Activated CD4-positive, alpha-beta memory T cell treated with anti-CD3 and anti-CD28 coated beads for 36 hours (primary cell): ENCODE data around the gene TRIM22. TPM values are rescaled to one million over a fixed set of nuclear protein-coding genes. Genes with fewer than 3 reads are reported as not detected.
"Not testable (repeated sequence)": the region's sequence is repeated elsewhere in the genome, so short reads cannot be mapped to it uniquely, and the experiment has no call there.

Source experiments
- CTCF ChIA-PET: fragments of 350-600 bp; sonication (Branson Sonifier 250); formaldehyde crosslinking; loops from one replicate; lab custom pipeline; 2021; ENCODE audit warnings: antibody characterized with exemption, inconsistent platforms; lab: Charles Lee
- POLR2A ChIA-PET: fragments of 350-600 bp; sonication (Branson Sonifier 250); formaldehyde crosslinking; loops from one replicate; lab custom pipeline; 2021; ENCODE audit warnings: antibody characterized with exemption; lab: Charles Lee
- DNase-seq: peaks from one replicate; pipeline ENCODE4 v3.0.0-alpha.2; 2020
- H3K27ac Mint-ChIP-seq: one replicate; pipeline ENCODE4 v1.8.0; 2021; ENCODE audit warnings: mixed read lengths
- H3K27me3 Mint-ChIP-seq: one replicate; pipeline ENCODE4 v1.8.0; 2021; ENCODE audit warnings: mixed read lengths
- H3K36me3 Mint-ChIP-seq: one replicate; pipeline ENCODE4 v1.8.0; 2021; ENCODE audit warnings: mixed read lengths
- H3K4me1 Mint-ChIP-seq: one replicate; pipeline ENCODE4 v1.8.0; 2021; ENCODE audit warnings: low read depth, mixed read lengths
- H3K4me3 Mint-ChIP-seq: one replicate; pipeline ENCODE4 v1.8.0; 2021; ENCODE audit warnings: mild to moderate bottlenecking, mixed read lengths
- H3K9me3 Mint-ChIP-seq: one replicate; pipeline ENCODE4 v1.8.0; 2021; ENCODE audit warnings: mixed read lengths
- intact Hi-C: fragments of 100-400 bp; cut with micrococcal nuclease; formaldehyde crosslinking; loops from one replicate; pipeline ENCODE4 v1.15.1; 2023
- total RNA-seq, 2 experiments: library from RNA; stranded (reverse); gene quantifications; one replicate each; pipeline ENCODE4 v1.2.3, GENCODE V29; 2021

The TRIM22 gene
- total RNA-seq, 2 experiments from 2014 or later = 98.5 to 104 TPM

DNA sequence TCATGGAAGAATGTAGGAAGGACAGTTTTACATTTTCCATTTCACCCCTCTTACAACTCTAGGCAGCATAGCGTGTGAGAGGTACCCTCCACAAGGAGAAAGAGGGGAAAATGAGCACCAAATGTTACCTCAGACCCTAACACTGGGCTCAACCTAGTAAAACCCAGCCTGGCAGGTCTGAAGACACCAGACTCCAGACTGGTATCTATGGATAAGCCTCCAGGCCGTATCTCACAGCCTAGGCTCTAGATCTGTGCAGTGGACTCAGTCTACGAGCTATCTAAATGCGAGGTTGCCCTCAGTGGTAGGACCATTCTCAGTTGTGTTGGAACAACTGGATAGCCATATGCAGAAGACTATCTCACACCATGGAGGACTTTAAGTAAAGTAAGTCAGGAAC, 15.2 kb upstream of the TRIM22 start:
- no peaks in the 10 kb centered on the region for H3K9me3 Mint-ChIP-seq
- ChIA-PET CTCF (interaction anchor here (1.6 kb wide), 1 partner anchor 10 kb away, joined by 6 read pairs; the partner anchor contains the start of gene TRIM5), POLR2A (no interaction called here)
- peaks cover 35% of the 10 kb centered on the region for H3K36me3 Mint-ChIP-seq
- intact Hi-C loops = no loop called here
- no peak overlapping the region for H3K27ac Mint-ChIP-seq
- no peak overlapping the region for H3K4me3 Mint-ChIP-seq
- DNase-seq = no peak
- H3K27me3 Mint-ChIP-seq = no peaks in the 10 kb centered on the region
- peaks cover 17% of the 10 kb centered on the region for H3K4me1 Mint-ChIP-seq

DNA sequence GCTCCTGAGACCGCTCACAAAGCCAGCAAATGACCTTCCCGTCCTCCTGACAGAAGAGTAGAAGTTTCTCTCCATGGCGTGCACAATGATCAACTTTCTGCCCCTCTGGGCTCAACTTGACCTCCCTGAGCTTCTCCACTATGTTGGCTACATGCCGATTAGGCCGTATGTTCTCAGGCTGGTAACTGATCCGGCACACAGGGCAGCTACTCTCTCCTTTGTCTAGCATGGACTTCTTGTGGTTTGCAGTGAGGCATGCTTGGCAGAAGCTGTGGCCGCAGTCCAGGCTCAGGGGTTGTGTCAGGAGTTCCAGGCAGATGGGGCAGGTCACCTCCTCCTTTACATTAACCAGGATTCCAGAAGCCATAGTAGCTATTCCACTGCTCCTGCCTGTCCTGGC, 9.8 kb upstream of the TRIM22 start:
- CTCF ChIA-PET = no interaction called here
- peaks cover 16% of the 10 kb centered on the region for H3K4me1 Mint-ChIP-seq
- no peak for DNase-seq
- POLR2A ChIA-PET = no interaction called here
- H3K4me3 Mint-ChIP-seq = no peak overlapping the region
- H3K36me3 Mint-ChIP-seq = peaks cover 32% of the 10 kb centered on the region
- intact Hi-C loops = loop anchor here (10.0 kb wide), 2 partner anchors 555 to 1995 kb away; partner anchors contain the start of genes CNGA4, CYB5R2 and FHIP1B
- no peaks in the 10 kb centered on the region for H3K27me3 Mint-ChIP-seq
- H3K27ac Mint-ChIP-seq = no peak overlapping the region
- H3K9me3 Mint-ChIP-seq = peaks cover 3% of the 10 kb centered on the region

DNA sequence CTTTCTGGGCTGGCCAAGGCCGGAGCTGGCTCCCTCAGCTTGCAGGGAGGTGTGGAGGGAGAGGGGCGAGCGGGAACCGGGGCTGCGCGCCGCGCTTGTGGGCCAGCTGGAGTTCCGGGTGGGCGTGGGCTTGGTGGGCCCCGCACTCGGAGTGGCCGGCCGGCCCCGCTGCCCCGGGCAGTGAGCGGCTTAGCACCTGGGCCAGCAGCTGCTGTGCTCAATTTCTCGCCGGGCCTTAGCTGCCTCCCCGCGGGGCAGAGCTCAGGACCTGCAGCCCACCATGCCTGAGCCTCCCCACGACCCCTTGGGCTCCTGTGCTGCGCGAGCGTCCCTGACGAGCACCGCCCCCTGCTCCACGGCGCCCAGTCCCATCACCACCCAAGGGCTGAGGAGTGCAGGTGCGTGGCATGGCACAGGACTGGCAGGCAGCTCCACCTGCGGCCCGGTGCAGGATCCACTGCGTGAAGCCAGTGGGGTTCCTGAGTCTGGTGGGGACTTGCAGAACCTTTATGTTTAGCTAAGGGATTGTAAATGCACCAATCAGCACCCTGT, 6.6 kb upstream of the TRIM22 start:
- H3K4me1 Mint-ChIP-seq = peaks cover 26% of the 10 kb centered on the region
- H3K9me3 Mint-ChIP-seq, H3K27me3 Mint-ChIP-seq, H3K4me3 Mint-ChIP-seq, DNase-seq, H3K27ac Mint-ChIP-seq: not testable (repeated sequence)
- ChIA-PET POLR2A (interaction anchor here (1.0 kb wide), 1 partner anchor 24 kb away, joined by 3 read pairs; no protein-coding TSS in a partner anchor), CTCF (interaction anchor here (0.7 to 3.1 kb wide), 2 partner anchors 29 to 918 kb away, joined by 5 to 14 read pairs; no protein-coding TSS in a partner anchor)
- intact Hi-C loops = loop anchor here (10.0 kb wide), 2 partner anchors 552 to 1992 kb away; partner anchors contain the start of genes CNGA4, CYB5R2 and FHIP1B
- H3K36me3 Mint-ChIP-seq = peaks cover 21% of the 10 kb centered on the region

DNA sequence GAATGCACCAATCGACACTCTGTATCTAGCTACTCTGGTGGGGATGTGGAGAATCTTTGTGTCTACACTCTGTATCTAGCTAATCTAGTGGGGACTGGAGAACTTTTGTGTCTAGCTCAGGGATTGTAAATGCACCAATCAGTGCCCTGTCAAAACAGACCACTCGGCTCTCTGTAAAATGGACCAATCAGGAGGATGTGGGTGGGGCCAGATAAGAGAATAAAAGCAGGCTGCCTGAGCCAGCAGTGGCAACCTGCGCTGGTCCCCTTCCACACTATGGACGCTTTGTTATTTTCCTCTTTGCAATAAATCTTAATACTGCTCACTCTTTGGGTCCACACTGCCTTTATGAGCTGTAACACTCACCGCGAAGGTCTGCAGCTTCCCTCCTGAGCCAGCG, 6.0 kb upstream of the TRIM22 start:
- ChIA-PET CTCF (interaction anchor here (0.7 to 3.1 kb wide), 11 partner anchors 14 to 917 kb away, joined by 3 to 14 read pairs (median 5); no protein-coding TSS in a partner anchor), POLR2A (interaction anchor here (1.0 kb wide), 1 partner anchor 25 kb away, joined by 3 read pairs; no protein-coding TSS in a partner anchor)
- H3K4me3 Mint-ChIP-seq = peak overlapping the region; percentile 92
- intact Hi-C loops = loop anchor here (1.0 to 10.0 kb wide), 5 partner anchors 21 to 1991 kb away; partner anchors contain the start of genes CNGA4, CYB5R2, FHIP1B and OR52N2
- H3K9me3 Mint-ChIP-seq, H3K27me3 Mint-ChIP-seq: not testable (repeated sequence)
- peaks cover 15% of the 10 kb centered on the region for H3K36me3 Mint-ChIP-seq
- H3K27ac Mint-ChIP-seq = peak overlapping the region; percentile 97
- DNase-seq = peak; percentile 68
- H3K4me1 Mint-ChIP-seq = peaks cover 28% of the 10 kb centered on the region

DNA sequence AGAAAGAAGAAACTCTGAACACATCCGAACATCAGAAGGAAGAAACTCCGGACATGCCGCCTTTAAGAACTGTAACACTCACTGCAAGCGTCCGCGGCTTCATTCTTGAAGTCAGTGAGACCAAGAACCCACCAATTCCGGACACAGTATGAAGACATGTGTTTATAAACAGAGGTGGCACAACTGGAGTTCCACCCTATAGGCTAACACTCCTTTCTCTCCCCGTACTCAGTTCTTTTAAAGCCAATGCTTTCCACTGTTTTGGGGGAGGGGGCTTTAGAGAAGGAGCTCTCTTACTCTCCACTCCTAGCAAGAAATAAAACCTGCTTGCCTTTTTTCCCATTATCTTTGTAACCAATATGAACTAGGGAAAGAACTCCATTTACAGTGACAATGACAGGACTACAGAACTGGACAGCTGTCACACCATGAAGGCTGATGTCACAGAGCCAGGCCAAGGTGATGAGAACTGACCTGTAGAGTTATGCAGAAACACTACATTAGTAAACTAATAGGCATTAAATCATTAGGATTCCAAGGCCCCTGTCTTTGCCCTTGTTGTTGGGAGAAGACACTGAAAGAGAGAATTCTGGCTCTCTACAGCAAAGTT, 5.4 kb upstream of the TRIM22 start:
- intact Hi-C loops = loop anchor here (1.0 to 10.0 kb wide), 5 partner anchors 21 to 1991 kb away; partner anchors contain the start of genes CNGA4, CYB5R2, FHIP1B and OR52N2
- H3K27me3 Mint-ChIP-seq = no peaks in the 10 kb centered on the region
- H3K36me3 Mint-ChIP-seq = peaks cover 11% of the 10 kb centered on the region
- ChIA-PET POLR2A (interaction anchor here (1.0 to 1.6 kb wide), 2 partner anchors 25 to 125 kb away, joined by 3 to 4 read pairs; partner anchors contain the start of gene OR52N2), CTCF (interaction anchor here (0.6 to 3.1 kb wide), 19 partner anchors 9 to 677 kb away, joined by 3 to 14 read pairs (median 4); no protein-coding TSS in a partner anchor)
- H3K4me1 Mint-ChIP-seq = peaks cover 29% of the 10 kb centered on the region
- H3K4me3 Mint-ChIP-seq = peak overlapping the region; percentile 92
- H3K27ac Mint-ChIP-seq = peak overlapping the region; percentile 97
- DNase-seq = no peak
- H3K9me3 Mint-ChIP-seq = peaks cover 3% of the 10 kb centered on the region

DNA sequence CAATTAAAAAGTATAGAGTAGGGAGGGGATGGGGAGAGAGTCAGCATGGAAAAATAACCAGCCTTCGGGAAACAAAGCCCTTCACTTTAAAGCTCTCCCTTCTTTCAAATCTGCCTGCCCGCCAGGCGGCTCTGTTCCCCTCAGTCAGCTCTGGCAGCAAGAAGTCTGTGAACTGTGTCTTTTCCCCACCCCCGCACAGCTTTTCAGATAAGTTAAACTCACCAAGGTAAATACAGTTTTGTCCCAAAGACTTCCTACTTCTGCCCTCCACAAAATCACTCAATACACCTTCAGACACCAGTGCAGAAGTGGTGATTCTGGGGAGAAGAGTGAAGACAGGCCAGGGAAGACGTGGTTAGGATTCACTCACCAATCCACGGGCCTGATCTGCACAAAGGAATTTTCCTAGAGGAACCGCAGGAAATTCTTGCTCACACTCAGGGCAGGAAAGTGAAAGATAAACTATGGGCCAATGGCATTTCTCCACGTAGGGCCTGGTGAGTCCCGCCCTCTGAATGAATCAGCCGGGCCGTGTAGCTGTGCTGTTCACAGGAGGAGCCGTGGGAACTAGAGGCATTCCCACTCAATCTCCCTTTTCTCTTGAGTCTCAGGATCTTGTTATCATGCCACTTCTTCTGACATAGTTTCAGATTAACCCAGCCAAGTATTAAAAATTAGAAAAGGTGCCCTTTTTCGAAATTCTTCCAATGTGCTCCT, 4.8 kb upstream of the TRIM22 start, which contains the start of gene TRIM5:
Gene TRIM5 (minus strand): TSS at position 429 of the 717 bp plus-strand sequence. CDS start 4,897 bp downstream, outside the sequence.
- H3K4me1 Mint-ChIP-seq = peaks cover 35% of the 10 kb centered on the region
- H3K27ac Mint-ChIP-seq = peak within 1 kb of the TSS; percentile 97

DNA sequence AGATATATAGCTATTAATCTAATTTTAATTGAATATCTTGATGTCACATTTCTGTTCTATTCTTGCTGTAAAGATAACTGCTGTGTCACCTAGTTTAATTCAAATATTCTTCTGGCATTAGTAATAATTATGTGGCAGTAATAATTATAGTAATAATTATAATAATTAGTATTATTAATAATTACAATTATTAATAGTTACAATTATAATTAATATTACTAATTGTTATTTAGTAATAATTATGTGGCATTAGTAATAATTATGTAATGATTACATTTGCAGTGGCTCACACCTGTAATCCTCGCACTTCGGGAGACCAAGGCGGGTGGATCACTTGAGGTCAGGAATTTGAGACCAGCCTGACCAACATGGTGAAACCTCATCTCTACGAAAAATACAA, 3.2 kb upstream of the TRIM22 start:
- ChIA-PET CTCF (no interaction called here), POLR2A (no interaction called here)
- peaks cover 33% of the 10 kb centered on the region for H3K4me1 Mint-ChIP-seq
- intact Hi-C loops = loop anchor here (5.0 to 10.0 kb wide), 4 partner anchors 548 to 1988 kb away; partner anchors contain the start of genes CNGA4, CYB5R2, FHIP1B and TRIM68
- H3K4me3 Mint-ChIP-seq = no peak overlapping the region
- H3K27me3 Mint-ChIP-seq = no peaks in the 10 kb centered on the region
- no peak for DNase-seq
- peaks cover 7% of the 10 kb centered on the region for H3K36me3 Mint-ChIP-seq
- H3K9me3 Mint-ChIP-seq = peaks cover 3% of the 10 kb centered on the region
- H3K27ac Mint-ChIP-seq = no peak overlapping the region

More for the DNA sequence above, 4.8 kb upstream of the TRIM22 start, which contains the start of gene TRIM5:
- Mint-ChIP-seq H3K9me3 (peaks cover 3% of the 10 kb centered on the region), H3K27me3 (no peaks in the 10 kb centered on the region), H3K4me3 (peak within 1 kb of the TSS; percentile 92), H3K36me3 (peaks cover 7% of the 10 kb centered on the region)
- intact Hi-C loops = loop anchor here (1.0 to 10.0 kb wide), 10 partner anchors 20 to 1990 kb away; partner anchors contain the start of genes CNGA4, CYB5R2, FHIP1B and OR52N2
- CTCF ChIA-PET = interaction anchor here (0.6 to 3.1 kb wide), 19 partner anchors 10 to 676 kb away, joined by 3 to 14 read pairs (median 4); no protein-coding TSS in a partner anchor
- POLR2A ChIA-PET = interaction anchor here (0.9 to 1.6 kb wide), 2 partner anchors 10 to 124 kb away, joined by 4 read pairs; partner anchors contain the start of gene OR52N2
- DNase-seq = peak; percentile 89

DNA sequence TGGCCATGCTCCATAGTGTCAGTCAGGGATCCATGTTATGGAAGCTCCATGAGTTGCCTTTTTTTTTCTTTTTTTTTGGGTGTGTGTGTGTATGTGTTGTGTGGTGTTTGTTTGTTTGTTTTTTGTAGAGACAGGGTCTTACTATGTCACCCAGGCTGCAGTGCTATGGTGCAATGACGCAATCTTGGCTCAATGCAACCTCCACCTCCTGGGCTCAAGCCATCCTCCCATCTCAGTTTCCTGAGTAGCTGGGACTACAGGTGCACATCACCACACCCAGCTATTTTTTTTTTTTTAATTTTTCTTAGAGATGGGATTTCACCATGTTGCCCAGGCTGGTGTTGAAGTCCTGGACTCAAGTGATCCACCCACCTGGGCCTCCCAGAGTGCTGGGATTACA, 1.1 kb upstream of the TRIM22 start:
- H3K4me1 Mint-ChIP-seq = peaks cover 37% of the 10 kb centered on the region
- no peaks in the 10 kb centered on the region for H3K27me3 Mint-ChIP-seq
- DNase-seq = no peak
- CTCF ChIA-PET = interaction anchor here (0.8 kb wide), 1 partner anchor 202 kb away, joined by 3 read pairs; no protein-coding TSS in a partner anchor
- peak overlapping the region; percentile 1 for H3K4me3 Mint-ChIP-seq
- H3K9me3 Mint-ChIP-seq = peaks cover 2% of the 10 kb centered on the region
- peaks cover 8% of the 10 kb centered on the region for H3K36me3 Mint-ChIP-seq
- intact Hi-C loops = loop anchor here (5.0 to 10.0 kb wide), 4 partner anchors 546 to 1986 kb away; partner anchors contain the start of genes CNGA4, CYB5R2, FHIP1B and TRIM68
- POLR2A ChIA-PET = interaction anchor here (0.7 kb wide), 1 partner anchor 634 kb away, joined by 3 read pairs; no protein-coding TSS in a partner anchor
- peak overlapping the region; percentile 76 for H3K27ac Mint-ChIP-seq

DNA sequence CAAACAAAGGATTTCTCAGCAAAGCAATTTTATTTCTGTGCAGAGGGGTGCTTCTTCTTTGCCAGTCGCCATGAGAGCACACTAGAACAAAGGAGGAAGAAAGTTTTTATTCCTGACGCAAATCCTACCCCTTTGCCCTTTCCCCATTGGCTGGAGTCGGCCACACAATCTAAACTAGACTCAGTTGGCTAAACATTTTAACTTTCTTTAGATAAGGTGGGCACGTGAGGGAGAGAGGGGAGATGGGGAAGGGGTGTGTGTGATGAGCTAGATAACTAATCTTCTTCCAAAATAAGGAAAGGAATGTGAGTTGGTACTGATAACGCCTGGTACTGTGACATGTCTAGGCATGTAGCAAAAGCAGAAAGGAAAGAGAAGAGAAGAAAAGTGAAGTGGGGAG, 626 bp downstream of the TRIM22 start:
- DNase-seq = no peak
- Mint-ChIP-seq H3K27ac (peak overlapping the region; percentile 92), H3K36me3 (peaks cover 8% of the 10 kb centered on the region), H3K4me1 (peaks cover 46% of the 10 kb centered on the region), H3K27me3 (no peaks in the 10 kb centered on the region), H3K4me3 (peak overlapping the region; percentile 89), H3K9me3 (no peaks in the 10 kb centered on the region)
- intact Hi-C loops = loop anchor here (5.0 kb wide), 1 partner anchor 1057 kb away; no protein-coding TSS in a partner anchor
- ChIA-PET CTCF (interaction anchor here (1.1 kb wide), 1 partner anchor 90 kb away, joined by 4 read pairs; no protein-coding TSS in a partner anchor), POLR2A (interaction anchor here (0.5 to 1.4 kb wide), 4 partner anchors 8 to 1055 kb away, joined by 3 to 5 read pairs (median 3); no protein-coding TSS in a partner anchor)

DNA sequence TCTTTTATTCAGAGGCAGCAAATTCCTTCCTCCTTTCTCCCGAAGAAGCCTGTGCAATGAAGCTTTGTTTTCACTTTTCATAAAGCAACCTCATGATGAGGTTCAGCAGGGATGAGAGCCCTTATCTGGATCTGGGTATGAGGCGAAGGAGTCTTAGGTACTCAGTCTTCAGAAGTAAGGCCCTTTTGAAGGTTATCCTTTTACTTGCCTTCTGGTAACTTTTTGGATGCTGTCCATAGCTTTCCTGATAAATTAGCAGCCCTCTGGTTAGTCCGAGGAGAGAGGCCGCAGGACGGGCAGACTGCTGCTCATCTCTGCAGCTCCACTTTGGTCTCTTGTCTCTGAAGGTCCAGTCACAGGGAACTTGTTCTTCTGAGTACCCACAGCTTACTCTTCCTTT, 1.1 kb downstream of the TRIM22 start:
- Mint-ChIP-seq H3K36me3 (peaks cover 8% of the 10 kb centered on the region), H3K4me1 (peaks cover 47% of the 10 kb centered on the region), H3K27me3 (no peaks in the 10 kb centered on the region)

More for the DNA sequence above, 1.1 kb downstream of the TRIM22 start:
- CTCF ChIA-PET = no interaction called here
- peak overlapping the region; percentile 92 for H3K27ac Mint-ChIP-seq
- intact Hi-C loops = loop anchor here (5.0 kb wide), 1 partner anchor 1057 kb away; no protein-coding TSS in a partner anchor
- POLR2A ChIA-PET = interaction anchor here (0.5 to 1.1 kb wide), 4 partner anchors 10 to 1055 kb away, joined by 3 to 5 read pairs (median 3); no protein-coding TSS in a partner anchor
- DNase-seq = no peak
- H3K9me3 Mint-ChIP-seq = no peaks in the 10 kb centered on the region
- H3K4me3 Mint-ChIP-seq = peak overlapping the region; percentile 89
